GM18951 (cell line): Measurements from ENCODE around the gene KPNB1.
"Not testable (repeated sequence)": the region's sequence is repeated elsewhere in the genome, so short reads cannot be mapped to it uniquely, and the experiment has no call there.

Experiments
- POLR2A ChIP-seq: IDR thresholded peaks from 4 replicates; pipeline ENCODE4 v1.6.1; 2011; ENCODE audit warnings: mild to moderate bottlenecking; ENCODE audit not compliant: insufficient read length, insufficient read depth; ENCODE audit errors: extremely low read depth
- in situ Hi-C: fragments of 300-500 bp; cut with MboI; formaldehyde crosslinking; loops from one replicate; pipeline ENCODE4 v1.12.0; 2022; ENCODE audit warnings: low sequenced_read_pairs, mixed read lengths, inconsistent platforms; ENCODE audit not compliant: unreplicated experiment

KPNB1 gene

GRCh38 chr17:47676510-47677165 lies 26.9 kb downstream of the KPNB1 start:
- TF ChIP-seq POLR2A: no peak
- in situ Hi-C loops: no loop called here

GRCh38 chr17:47678196-47678595 lies 28.5 kb downstream of the KPNB1 start:
- TF ChIP-seq POLR2A: no peak
- in situ Hi-C loops: no loop called here

- TF ChIP-seq POLR2A: no peak
- in situ Hi-C loops: no loop called here
Measured at GRCh38 chr17:47682138-47682537, 32.4 kb downstream of the KPNB1 start.

- in situ Hi-C loops: not testable (repeated sequence)
Measured at GRCh38 chr17:47682727-47683126, 33.0 kb downstream of the KPNB1 start.

GRCh38 chr17:47684025-47684424 lies 34.3 kb downstream of the KPNB1 start:
- in situ Hi-C loops: no loop called here
- TF ChIP-seq POLR2A: no peak

- in situ Hi-C loops: no loop called here
Measured at GRCh38 chr17:47684535-47685193, 34.9 kb downstream of the KPNB1 start.

GRCh38 chr17:47685556-47686275 lies 36.0 kb downstream of the KPNB1 start:
- in situ Hi-C loops: no loop called here
- no peak for TF ChIP-seq POLR2A

More at GRCh38 chr17:47684535-47685193, 34.9 kb downstream of the KPNB1 start:
- TF ChIP-seq POLR2A: no peak

GRCh38 chr17:47686276-47686635 lies 36.5 kb downstream of the KPNB1 start:
- in situ Hi-C loops: no loop called here
- TF ChIP-seq POLR2A: no peak

- TF ChIP-seq POLR2A: no peak
- in situ Hi-C loops: no loop called here
Measured at GRCh38 chr17:47686664-47687327, 37.1 kb downstream of the KPNB1 start.

GRCh38 chr17:47687328-47687690 lies 37.6 kb downstream of the KPNB1 start:
- TF ChIP-seq POLR2A: no peak

GRCh38 chr17:47687748-47688147 lies 38.0 kb downstream of the KPNB1 start:
- TF ChIP-seq POLR2A: no peak
- in situ Hi-C loops: no loop called here

More at GRCh38 chr17:47687328-47687690, 37.6 kb downstream of the KPNB1 start:
- in situ Hi-C loops: no loop called here

- TF ChIP-seq POLR2A: no peak
- in situ Hi-C loops: no loop called here
Measured at GRCh38 chr17:47690121-47690520, 40.4 kb downstream of the KPNB1 start.

GRCh38 chr17:47692137-47692894 lies 42.6 kb downstream of the KPNB1 start:
- in situ Hi-C loops: no loop called here
- TF ChIP-seq POLR2A: no peak
